H1 (cell line): Measurements from ENCODE around the gene NMT1. TPM values are rescaled to one million over a fixed set of nuclear protein-coding genes. Genes with fewer than 3 reads are reported as not detected.

Source experiments
- CTCF ChIA-PET: fragments of 300-600 bp; sonication (Branson Sonifier 250); formaldehyde crosslinking; loops from one replicate; lab custom pipeline; 2021; ENCODE audit not compliant: partially characterized antibody; lab: Charles Lee
- POLR2A ChIA-PET: fragments of 300-600 bp; sonication (Branson Sonifier 250); formaldehyde crosslinking; loops from one replicate; lab custom pipeline; 2021; ENCODE audit warnings: inconsistent platforms; ENCODE audit not compliant: partially characterized antibody; lab: Charles Lee
- DNase-seq, 2 experiments: peaks; one replicate each; pipeline versions ENCODE4 v3.0.0 to v3.0.0-alpha.2; 2010 to 2022; ENCODE audit warnings: low spot score in 2 of 2, low read depth in 1 of 2, mixed read lengths in 1 of 2
- FAIRE-seq: peaks from 2 replicates; lab custom pipeline; 2011; peaks lifted over from hg19 to GRCh38; lab: Jason Lieb, UNC
- H2AFZ ChIP-seq: 2 replicates; pipeline ENCODE4 v1.8.1; 2012; ENCODE audit warnings: low read length, inconsistent platforms
- H2AK5ac ChIP-seq: 2 replicates; pipeline ENCODE4 v1.6.1; 2013; ENCODE audit warnings: low read depth, low read length
- H2BK120ac ChIP-seq: replicated peaks from 2 replicates; pipeline ENCODE3; 2013; ENCODE audit warnings: low read depth, low read length, inconsistent platforms
- H2BK12ac ChIP-seq: 2 replicates; pipeline ENCODE4 v1.6.1; 2013; ENCODE audit warnings: low read depth, low read length
- H2BK15ac ChIP-seq: 2 replicates; pipeline ENCODE4 v1.6.1; 2013; ENCODE audit warnings: low read length
- H2BK20ac ChIP-seq: 2 replicates; pipeline ENCODE4 v1.6.1; 2013; ENCODE audit warnings: low read length
- H2BK5ac ChIP-seq: 2 replicates; pipeline ENCODE4 v1.6.1; 2013; ENCODE audit warnings: low read depth, low read length
- H3K14ac ChIP-seq: 2 replicates; pipeline ENCODE4 v1.6.1; 2013; ENCODE audit warnings: inconsistent platforms; ENCODE audit not compliant: insufficient read length
- H3K18ac ChIP-seq: 2 replicates; pipeline ENCODE4 v1.6.1; 2013; ENCODE audit warnings: low read length; ENCODE audit errors: extremely low read depth
- H3K23ac ChIP-seq: 2 replicates; pipeline ENCODE4 v1.6.1; 2013; ENCODE audit warnings: inconsistent platforms; ENCODE audit not compliant: insufficient read length
- H3K23me2 ChIP-seq: 2 replicates; pipeline ENCODE4 v1.6.1; 2013; ENCODE audit warnings: low read depth, low read length
- H3K27ac ChIP-seq: 2 replicates; pipeline ENCODE4 v1.6.1; 2011; ENCODE audit warnings: low read depth, low read length, inconsistent platforms
- H3K27me3 ChIP-seq, 4 experiments: replicated peaks in 1 of 4; 1 replicate in 1 of 4; 2 replicates in 3 of 4; pipeline versions ENCODE4 v1.6.1 to v1.8.1; 2011 to 2013; ENCODE audit warnings: low read length in 3 of 4, mild to moderate bottlenecking in 3 of 4, inconsistent platforms in 2 of 4, mixed read lengths in 2 of 4, moderate library complexity in 1 of 4; ENCODE audit not compliant: control insufficient read depth in 3 of 4, insufficient read depth in 3 of 4; ENCODE audit errors: extremely low read depth in 1 of 4
- H3K36me3 ChIP-seq, 4 experiments: 2 replicates each; pipeline versions ENCODE4 v1.6.1 to v1.8.1; 2011 to 2013; ENCODE audit warnings: mild to moderate bottlenecking in 4 of 4, low read length in 3 of 4, moderate library complexity in 2 of 4, control low read depth in 1 of 4, inconsistent platforms in 1 of 4; ENCODE audit not compliant: insufficient read depth in 4 of 4, control insufficient read depth in 2 of 4
- H3K4ac ChIP-seq: replicated peaks from 2 replicates; pipeline ENCODE3; 2013; ENCODE audit warnings: low read length, low read depth, mixed read lengths, inconsistent platforms; ENCODE audit not compliant: insufficient read length
- H3K4me1 ChIP-seq, 4 experiments: replicated peaks in 1 of 4; 1 replicate in 1 of 4; 2 replicates in 3 of 4; pipeline versions ENCODE4 v1.6.1 to v1.8.1; 2011 to 2013; ENCODE audit warnings: low read length in 3 of 4, inconsistent platforms in 2 of 4, mixed read lengths in 1 of 4; ENCODE audit not compliant: insufficient read depth in 4 of 4, control insufficient read depth in 3 of 4
- H3K4me2 ChIP-seq, 2 experiments: 2 replicates each; pipeline versions ENCODE4 v1.6.1 to v1.8.1; 2011 to 2013; ENCODE audit warnings: low read depth in 2 of 2, low read length in 2 of 2, control low read depth in 1 of 2, inconsistent platforms in 1 of 2, mild to moderate bottlenecking in 1 of 2; ENCODE audit not compliant: insufficient read depth in 1 of 2
- H3K4me3 ChIP-seq, 4 experiments: fragments of 200-600, 300-600 bp in 1 of 4; sonication (generic), shearing (Covaris generic), sonication (Bioruptor Twin) in 1 of 4; 2 replicates each; pipeline versions ENCODE4 v1.5.1 to v1.8.1; 2011 to 2016; ENCODE audit warnings: low read length in 4 of 4, low read depth in 3 of 4, control low read depth in 2 of 4, inconsistent platforms in 2 of 4, mild to moderate bottlenecking in 2 of 4, mixed read lengths in 1 of 4, moderate library complexity in 1 of 4; ENCODE audit not compliant: insufficient read depth in 2 of 4; ENCODE audit errors: extremely low read depth in 1 of 4
- H3K56ac ChIP-seq: replicated peaks from 2 replicates; pipeline ENCODE3; 2013; ENCODE audit warnings: low read depth, mild to moderate bottlenecking, mixed read lengths, low read length, inconsistent platforms; ENCODE audit not compliant: insufficient read length
- H3K79me1 ChIP-seq: 2 replicates; pipeline ENCODE4 v1.6.1; 2013; ENCODE audit warnings: low read depth, low read length, control low read depth
- H3K79me2 ChIP-seq, 2 experiments: 2 replicates each; pipeline versions ENCODE4 v1.6.1 to v1.8.1; 2012 to 2013; ENCODE audit warnings: low read length in 2 of 2, mild to moderate bottlenecking in 2 of 2, inconsistent platforms in 1 of 2; ENCODE audit not compliant: insufficient read depth in 2 of 2, control insufficient read depth in 1 of 2
- H3K9ac ChIP-seq, 4 experiments: replicated peaks in 1 of 4; 1 replicate in 1 of 4; 2 replicates in 3 of 4; pipeline versions ENCODE4 v1.6.1 to v1.8.1; 2011 to 2013; ENCODE audit warnings: low read depth in 3 of 4, low read length in 3 of 4, control low read depth in 2 of 4, mild to moderate bottlenecking in 2 of 4, moderate library complexity in 2 of 4, inconsistent platforms in 1 of 4; ENCODE audit errors: extremely low read depth in 1 of 4
- H3K9me3 ChIP-seq, 2 experiments: 2 replicates each; pipeline versions ENCODE4 v1.6.1 to v1.8.1; 2012 to 2013; ENCODE audit warnings: mild to moderate bottlenecking in 2 of 2, moderate library complexity in 2 of 2, control low read depth in 1 of 2, inconsistent platforms in 1 of 2, low read depth in 1 of 2, low read length in 1 of 2, mixed read lengths in 1 of 2; ENCODE audit not compliant: insufficient read depth in 2 of 2
- H4K20me1 ChIP-seq, 2 experiments: replicated peaks in 1 of 2; 2 replicates each; pipeline versions ENCODE3 to v1.8.1; 2011 to 2013; ENCODE audit warnings: inconsistent platforms in 2 of 2, low read length in 2 of 2, mild to moderate bottlenecking in 1 of 2; ENCODE audit not compliant: insufficient read depth in 2 of 2, control insufficient read depth in 1 of 2
- H4K5ac ChIP-seq: 2 replicates; pipeline ENCODE4 v1.6.1; 2013; ENCODE audit warnings: low read length, low read depth, mixed read lengths, inconsistent platforms; ENCODE audit not compliant: insufficient read length
- H4K8ac ChIP-seq: 2 replicates; pipeline ENCODE4 v1.8.0; 2013; ENCODE audit warnings: mild to moderate bottlenecking, moderate library complexity, low read length, inconsistent platforms; ENCODE audit not compliant: insufficient read depth; ENCODE audit errors: extremely low read depth
- H4K91ac ChIP-seq: replicated peaks from 2 replicates; pipeline ENCODE3; 2013; ENCODE audit warnings: low read length, mixed read lengths, inconsistent platforms; ENCODE audit not compliant: insufficient read length
- BCL11A ChIP-seq, 2 experiments: IDR thresholded peaks; one replicate each; pipeline ENCODE4 v1.6.1; 2011; ENCODE audit warnings: low read depth in 2 of 2, low read length in 2 of 2, mild to moderate bottlenecking in 2 of 2
- BRCA1 ChIP-seq: IDR thresholded peaks from 2 replicates; pipeline ENCODE4 v1.6.1; 2012; ENCODE audit warnings: low read depth, low read length, improper control_type of control experiment
- CEBPB ChIP-seq: IDR thresholded peaks from 2 replicates; pipeline ENCODE4 v1.6.1; 2012; ENCODE audit warnings: low read depth, low read length
- EP300 ChIP-seq, 2 experiments: IDR thresholded peaks; 1 replicate in 1 of 2; 2 replicates in 1 of 2; pipeline ENCODE4 v1.6.1; 2011 to 2012; ENCODE audit warnings: low read depth in 2 of 2, low read length in 2 of 2, mild to moderate bottlenecking in 2 of 2, borderline replicate concordance in 1 of 2, inconsistent platforms in 1 of 2, moderate library complexity in 1 of 2
- KDM1A ChIP-seq: fragments of 200-600, 300-600 bp; sonication (generic); IDR thresholded peaks from 2 replicates; pipeline ENCODE4 v1.7.1; 2016; ENCODE audit warnings: mild to moderate bottlenecking, low read length, borderline replicate concordance
- MAFK ChIP-seq: IDR thresholded peaks from 2 replicates; pipeline ENCODE4 v1.6.1; 2012; ENCODE audit warnings: low read depth, mild to moderate bottlenecking, improper control_type of control experiment, low read length
- PHF8 ChIP-seq: fragments of 200-600 bp; sonication (generic); conservative IDR thresholded peaks from 2 replicates; pipeline ENCODE4 v1.7.1; 2012; ENCODE audit warnings: low read depth, mild to moderate bottlenecking, inconsistent platforms, low read length, moderate library complexity
- RFX5 ChIP-seq: IDR thresholded peaks from 2 replicates; pipeline ENCODE4 v1.6.1; 2011; ENCODE audit warnings: low read depth, low read length, improper control_type of control experiment, borderline replicate concordance
- TCF12 ChIP-seq: IDR thresholded peaks from 2 replicates; pipeline ENCODE4 v1.6.1; 2011; ENCODE audit warnings: low read depth, mild to moderate bottlenecking, low read length
- WGBS, 2 experiments: shearing (Covaris generic) in 1 of 2; methylation state at CpG; one replicate each; pipeline versions ENCODE4 v1.1.6 to v1.1.7; 2013 to 2015; ENCODE audit warnings: low lambda C conversion rate in 2 of 2, mixed read lengths in 2 of 2, inconsistent platforms in 1 of 2, low coverage in 1 of 2, missing lambda C conversion rate in 1 of 2; ENCODE audit not compliant: insufficient replicate concordance in 2 of 2, insufficient coverage in 1 of 2, insufficient read length in 1 of 2; ENCODE audit errors: extremely low coverage in 1 of 2, missing lambda C conversion rate in 1 of 2; 5-methylcytosine and 5-hydroxymethylcytosine counted together
- polyA plus RNA-seq, 7 experiments: library from polyadenylated mRNA; depleted of rRNA in 3 of 7; stranded (reverse) in 5 of 7; unstranded in 2 of 7; fragments of >200 nt in 5 of 7; fragments of 200-250 nt in 2 of 7; gene quantifications; 1 replicate in 5 of 7; 2 replicates in 1 of 7; 4 replicates in 1 of 7; pipeline versions ENCODE4 v1.2.1 to v1.2.3, GENCODE V29; 2011 to 2013; ENCODE audit warnings: missing spikeins in 2 of 7, mixed read lengths in 2 of 7
- total RNA-seq: library from RNA; stranded (reverse); fragmentation: NEBNext Ultra II Directional; extraction: Animal tissue kit (Norgen Biotek cat#: 25700); gene quantifications from 2 replicates; pipeline ENCODE4 v1.2.1, GENCODE V29; 2021
- TF ChIP-seq, protein P1 (sequence below): IDR thresholded peaks from 2 replicates; pipeline ENCODE4 v1.6.1; 2012; ENCODE audit warnings: inconsistent platforms

Gene NMT1
- total and polyA plus RNA-seq, 2 of the 8 experiments (the other 6 are each of a cell fraction or from before 2014, with no cell fraction given), result 42.9 to 149 TPM

DNA sequence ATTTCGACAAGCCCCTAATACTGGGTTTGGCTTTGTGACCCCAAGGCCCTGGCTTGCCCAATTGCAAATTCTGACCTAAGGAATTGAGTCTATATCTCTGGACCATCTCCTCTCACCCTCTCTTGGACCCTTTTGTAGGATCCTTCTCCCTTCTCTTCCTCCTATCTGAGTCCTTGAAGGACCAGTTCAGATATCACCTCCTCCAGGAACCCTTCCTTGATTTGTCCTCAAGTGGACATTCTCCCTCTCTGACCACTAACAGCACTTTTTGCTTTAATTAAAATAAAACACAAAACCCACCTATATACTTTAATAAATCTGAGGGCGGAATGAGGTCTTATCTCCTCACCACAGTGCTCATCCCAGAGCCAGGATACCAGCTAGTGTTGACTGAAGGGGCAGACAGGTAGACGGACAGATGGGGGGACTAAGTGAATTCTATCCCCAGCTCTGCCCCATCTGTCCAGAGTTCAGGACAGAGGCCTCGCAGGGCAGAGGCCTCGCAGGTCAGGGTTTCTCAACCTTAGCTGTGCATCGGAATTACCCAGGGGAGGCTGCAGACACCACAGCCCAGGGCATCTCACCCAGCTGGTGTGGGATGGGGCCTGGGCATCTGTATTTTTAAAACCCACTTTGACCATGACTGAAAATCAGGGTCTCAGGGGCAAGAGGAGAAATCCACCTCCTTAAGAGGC lies 62.1 kb downstream of the NMT1 start:
- FAIRE-seq, result no peak
- POLR2A ChIA-PET, result interaction anchor here (1.0 to 1.3 kb wide), 2 partner anchors 15 to 18 kb away, joined by 3 to 4 read pairs; no protein-coding TSS in a partner anchor
- H3K9ac ChIP-seq, result no peak overlapping the region
- no peak for TF ChIP-seq BRCA1
- TF ChIP-seq CEBPB, result no peak
- no peak for TF ChIP-seq MAFK
- no peak for TF ChIP-seq RFX5
- TF ChIP-seq PHF8, result no peak
- no peak for TF ChIP-seq EP300 (IDR thresholded peaks at IDR 0.05; ENCODE audit: borderline replicate concordance in 1 of 2, low read depth in 2 of 2, low read length in 2 of 2)
- TF ChIP-seq TCF12, result no peak
- TF ChIP-seq KDM1A, result no peak
- TF ChIP-seq, protein P1, sequence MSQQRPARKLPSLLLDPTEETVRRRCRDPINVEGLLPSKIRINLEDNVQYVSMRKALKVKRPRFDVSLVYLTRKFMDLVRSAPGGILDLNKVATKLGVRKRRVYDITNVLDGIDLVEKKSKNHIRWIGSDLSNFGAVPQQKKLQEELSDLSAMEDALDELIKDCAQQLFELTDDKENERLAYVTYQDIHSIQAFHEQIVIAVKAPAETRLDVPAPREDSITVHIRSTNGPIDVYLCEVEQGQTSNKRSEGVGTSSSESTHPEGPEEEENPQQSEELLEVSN, result no peak
- TF ChIP-seq BCL11A (IDR thresholded peaks at IDR 0.05; ENCODE audit: low read depth in 2 of 2, low read length in 2 of 2), result no peak

More for the DNA sequence above, 62.1 kb downstream of the NMT1 start:
- Histone ChIP-seq H4K5ac (no peak overlapping the region), H3K18ac (no peak overlapping the region), H4K8ac (no peak overlapping the region), H2BK15ac (no peak overlapping the region), H3K27me3 (no peaks in the 10 kb centered on the region), H3K23me2 (peaks cover 2% of the 10 kb centered on the region; the same call in 1 of the 2 replicates), H3K79me1 (no peaks in the 10 kb centered on the region), H3K4me2 (no peak overlapping the region), H3K27ac (no peak overlapping the region), H4K20me1 (peaks cover 0 to 5% of the 10 kb centered on the region in 2 experiments), H3K23ac (no peak overlapping the region), H3K4me1 (peaks cover 0 to 18% (median 9%) of the 10 kb centered on the region in 4 experiments; a peak in 5 of 7 replicates), H2BK20ac (no peak overlapping the region), H2AK5ac (no peak overlapping the region), H3K4ac (no peak overlapping the region), H3K56ac (no peak overlapping the region), H3K9me3 (no peaks in the 10 kb centered on the region), H3K4me3 (no peak overlapping the region), H3K36me3 (no peaks in the 10 kb centered on the region), H2BK5ac (no peak overlapping the region), H4K91ac (no peak overlapping the region), H2BK120ac (no peak overlapping the region), H3K79me2 (no peaks in the 10 kb centered on the region), H3K14ac (no peak overlapping the region), H2BK12ac (no peak overlapping the region), H2AFZ (no peak overlapping the region)
- CTCF ChIA-PET, result interaction anchor here (0.6 to 3.0 kb wide), 8 partner anchors 8 to 193 kb away, joined by 3 to 17 read pairs (median 3); partner anchors contain the start of gene ACBD4
- DNase-seq, result no peak
- WGBS, 2 experiments, result 95% methylated on average over 6 of the region's 6 CpGs; no CpG with 5 or more reads in 1 of the 2 experiments
